GM18909 (cell line): ENCODE results near the gene SLC7A14.

Experiments
- ATAC-seq: cut with Tn5 transposase; IDR thresholded peaks from one replicate; pipeline ENCODE4 v1.9.1; 2021; ENCODE audit warnings: mild to moderate bottlenecking; ENCODE audit not compliant: unreplicated experiment, poor library complexity

SLC7A14 gene

GRCh38 chr3:170551252-170551651 lies 34.6 kb downstream of the SLC7A14 start:
- ATAC-seq = no peak

GRCh38 chr3:170542704-170543103 lies 43.2 kb downstream of the SLC7A14 start:
- ATAC-seq = no peak

GRCh38 chr3:170539897-170540296 lies 46.0 kb downstream of the SLC7A14 start:
- ATAC-seq = no peak

- ATAC-seq = no peak
These were observed 49.2 kb downstream of the SLC7A14 start for GRCh38 chr3:170536712-170537111.

GRCh38 chr3:170534227-170534626 lies 51.6 kb downstream of the SLC7A14 start:
- ATAC-seq = no peak

GRCh38 chr3:170532573-170532972 lies 53.3 kb downstream of the SLC7A14 start:
- ATAC-seq = no peak

GRCh38 chr3:170531657-170532335 lies 54.1 kb downstream of the SLC7A14 start:
- ATAC-seq = no peak

- ATAC-seq = no peak
These were observed 54.8 kb downstream of the SLC7A14 start for GRCh38 chr3:170531054-170531453.

- ATAC-seq = no peak
These were observed 56.0 kb downstream of the SLC7A14 start for GRCh38 chr3:170529912-170530311.

- ATAC-seq = no peak
These were observed 56.5 kb downstream of the SLC7A14 start for GRCh38 chr3:170529346-170529745.

- no peak for ATAC-seq
These were observed 57.1 kb downstream of the SLC7A14 start for GRCh38 chr3:170528726-170529125.

GRCh38 chr3:170524073-170524472 lies 61.8 kb downstream of the SLC7A14 start:
- no peak for ATAC-seq

- ATAC-seq = no peak
These were observed 62.6 kb downstream of the SLC7A14 start for GRCh38 chr3:170523248-170523647.

GRCh38 chr3:170522201-170522600 lies 63.7 kb downstream of the SLC7A14 start:
- no peak for ATAC-seq

GRCh38 chr3:170520996-170521395 lies 64.9 kb downstream of the SLC7A14 start:
- ATAC-seq = no peak

- ATAC-seq = no peak
These were observed 68.5 kb downstream of the SLC7A14 start for GRCh38 chr3:170517242-170517945.

- ATAC-seq = no peak
These were observed 72.2 kb downstream of the SLC7A14 start for GRCh38 chr3:170513642-170514041.

- no peak for ATAC-seq
These were observed 74.5 kb downstream of the SLC7A14 start for GRCh38 chr3:170511371-170511770.

GRCh38 chr3:170508839-170509238 lies 77.0 kb downstream of the SLC7A14 start:
- ATAC-seq = no peak

GRCh38 chr3:170508291-170508690 lies 77.6 kb downstream of the SLC7A14 start:
- no peak for ATAC-seq

GRCh38 chr3:170507063-170507462 lies 78.8 kb downstream of the SLC7A14 start:
- ATAC-seq = no peak

GRCh38 chr3:170506556-170506955 lies 79.3 kb downstream of the SLC7A14 start:
- no peak for ATAC-seq
